Muscle layer of duodenum (tissue), 2 donors: ENCODE measurements around the gene PREX1.

Source experiments
- H3K27ac ChIP-seq: one replicate; pipeline ENCODE4 v1.7.0; 2013; ENCODE audit warnings: mild to moderate bottlenecking, low read length
- H3K27me3 ChIP-seq: one replicate; pipeline ENCODE4 v1.7.0; 2013; ENCODE audit warnings: low read depth, mild to moderate bottlenecking, control low read depth, low read length
- H3K36me3 ChIP-seq, 2 donors: one replicate each; pipeline ENCODE4 v1.7.0; 2013; ENCODE audit warnings: low read length in 2 of 2, control low read depth in 1 of 2, mild to moderate bottlenecking in 1 of 2; ENCODE audit not compliant: insufficient read depth in 2 of 2, control insufficient read depth in 1 of 2
- H3K4me1 ChIP-seq, 2 donors: one replicate each; pipeline ENCODE4 v1.7.0; 2013; ENCODE audit warnings: low read length in 2 of 2, mild to moderate bottlenecking in 2 of 2, control low read depth in 1 of 2, moderate library complexity in 1 of 2; ENCODE audit not compliant: insufficient read depth in 2 of 2, control insufficient read depth in 1 of 2
- H3K4me3 ChIP-seq, 2 donors: one replicate each; pipeline ENCODE4 v1.7.0; 2013; ENCODE audit warnings: low read length in 2 of 2, low read depth in 1 of 2, mild to moderate bottlenecking in 1 of 2
- H3K9me3 ChIP-seq, 2 donors: one replicate each; pipeline ENCODE4 v1.7.0; 2013; ENCODE audit warnings: low read length in 2 of 2, control low read depth in 1 of 2, mild to moderate bottlenecking in 1 of 2; ENCODE audit not compliant: control insufficient read depth in 1 of 2
- donor health status: healthy.

Gene PREX1

GRCh38 chr20:48582673-48582985 lies 245.2 kb downstream of the PREX1 start:
- Histone ChIP-seq H3K9me3 (no peaks in the 10 kb centered on the region), H3K4me1 (no peaks in the 10 kb centered on the region), H3K27me3 (no peaks in the 10 kb centered on the region), H3K36me3 (no peaks in the 10 kb centered on the region), H3K4me3 (no peak overlapping the region), H3K27ac (no peak overlapping the region)

GRCh38 chr20:48581167-48581566 lies 246.6 kb downstream of the PREX1 start:
- H3K4me3 ChIP-seq, result no peak overlapping the region
- no peaks in the 10 kb centered on the region for H3K4me1 ChIP-seq
- H3K27me3 ChIP-seq, result no peaks in the 10 kb centered on the region

DNA sequence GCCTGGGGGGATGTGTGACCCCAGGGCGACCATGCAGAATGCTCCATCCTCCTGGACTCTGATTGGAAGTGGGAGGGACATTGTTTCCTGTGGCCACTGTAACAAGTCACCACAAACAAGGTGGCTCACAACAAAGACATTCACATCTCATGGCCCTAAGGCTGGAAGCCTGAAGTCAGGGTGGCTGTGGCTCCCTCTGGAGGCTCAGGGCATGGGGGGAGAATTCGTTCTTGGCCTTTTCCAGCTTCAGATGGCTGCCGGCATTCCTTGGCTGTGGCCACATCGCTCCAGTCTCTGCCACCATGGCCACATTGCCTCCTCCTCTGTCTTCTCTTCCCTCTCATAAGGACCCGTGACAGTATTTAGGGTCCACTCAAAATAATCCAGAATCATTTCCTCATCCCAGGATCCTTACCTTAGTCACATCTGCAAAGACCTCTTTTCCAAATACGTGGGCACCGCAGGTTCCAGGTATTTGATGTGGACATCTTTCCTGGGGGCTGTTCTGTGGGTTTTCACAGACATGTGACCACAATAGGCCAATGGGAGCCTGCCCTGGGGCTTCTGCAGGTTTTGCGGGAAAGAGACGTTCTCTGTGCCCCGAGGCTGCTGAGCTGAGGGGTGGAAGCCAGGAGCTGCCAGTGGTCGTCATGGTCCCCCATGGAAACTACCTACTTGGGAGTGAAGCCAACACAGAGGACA lies 249.3 kb downstream of the PREX1 start:
- no peak overlapping the region for H3K27ac ChIP-seq

More at GRCh38 chr20:48581167-48581566, 246.6 kb downstream of the PREX1 start:
- no peaks in the 10 kb centered on the region for H3K36me3 ChIP-seq
- no peaks in the 10 kb centered on the region for H3K9me3 ChIP-seq
- no peak overlapping the region for H3K27ac ChIP-seq

DNA sequence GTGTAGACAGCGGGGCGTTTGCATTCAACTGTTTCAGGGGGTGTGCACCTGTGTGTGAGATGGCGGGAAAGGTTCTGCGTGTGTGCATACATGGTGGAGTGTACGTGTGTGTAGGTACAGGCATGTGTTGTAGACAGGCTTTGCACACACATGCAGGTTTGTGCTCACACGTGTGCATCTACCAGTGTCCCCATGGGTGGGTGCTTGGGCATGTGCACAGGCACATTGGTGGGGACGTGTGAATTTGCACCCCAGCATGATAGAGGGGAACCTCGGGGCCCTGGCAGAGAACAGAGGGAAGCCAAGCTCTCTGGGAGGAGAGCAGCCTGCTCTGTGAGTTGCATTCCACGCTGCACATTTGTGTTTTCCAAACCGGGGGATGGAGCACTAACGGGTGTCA lies 250.2 kb downstream of the PREX1 start:
- Histone ChIP-seq H3K27ac (no peak overlapping the region), H3K9me3 (no peaks in the 10 kb centered on the region), H3K4me3 (no peak overlapping the region), H3K27me3 (no peaks in the 10 kb centered on the region), H3K36me3 (no peaks in the 10 kb centered on the region), H3K4me1 (no peaks in the 10 kb centered on the region)

More for the DNA sequence above, 249.3 kb downstream of the PREX1 start:
- no peaks in the 10 kb centered on the region for H3K36me3 ChIP-seq
- H3K4me1 ChIP-seq, result no peaks in the 10 kb centered on the region
- H3K27me3 ChIP-seq, result no peaks in the 10 kb centered on the region
- no peaks in the 10 kb centered on the region for H3K9me3 ChIP-seq
- no peak overlapping the region for H3K4me3 ChIP-seq

DNA sequence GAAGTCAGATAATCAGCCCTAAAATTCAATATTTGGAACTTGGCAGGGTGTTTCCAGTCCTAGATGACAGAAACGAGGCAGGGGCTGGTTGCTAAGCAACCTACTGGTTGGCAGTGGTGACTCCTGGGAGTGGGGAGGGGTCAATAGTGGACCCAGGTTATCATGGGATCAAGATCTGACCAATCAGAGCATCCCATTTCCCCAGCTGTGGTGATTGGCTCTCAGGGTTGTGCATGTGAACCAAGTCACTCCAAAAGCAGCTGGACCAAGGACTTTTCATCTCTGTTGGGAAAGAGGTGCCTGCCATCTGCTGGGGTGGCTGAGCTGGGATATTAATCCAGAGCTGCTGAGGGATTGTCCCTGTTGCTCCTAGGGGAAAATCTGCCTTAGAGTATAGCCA lies 253.4 kb downstream of the PREX1 start:
- Histone ChIP-seq H3K27ac (no peak overlapping the region), H3K4me3 (no peak overlapping the region), H3K4me1 (no peaks in the 10 kb centered on the region), H3K36me3 (no peaks in the 10 kb centered on the region), H3K27me3 (no peaks in the 10 kb centered on the region), H3K9me3 (no peaks in the 10 kb centered on the region)
